AML-193 (cell line): ENCODE results near the gene RBFOX2.

Experiments used
- DNase-seq, 2 experiments: peaks; one replicate each; lab custom pipeline; 2025; lab: John Stamatoyannopoulos, UW

Gene RBFOX2

GRCh38 chr22:35899736-35900135 lies 128.9 kb downstream of the RBFOX2 start:
- DNase-seq = no peak

GRCh38 chr22:35896111-35896705 lies 132.4 kb downstream of the RBFOX2 start:
- DNase-seq = no peak

- no peak for DNase-seq
Observed at GRCh38 chr22:35894937-35895708, 133.5 kb downstream of the RBFOX2 start.

GRCh38 chr22:35894464-35894878 lies 134.2 kb downstream of the RBFOX2 start:
- DNase-seq = no peak

GRCh38 chr22:35893698-35894097 lies 134.9 kb downstream of the RBFOX2 start:
- DNase-seq = no peak

- no peak for DNase-seq
Observed at GRCh38 chr22:35892192-35892591, 136.4 kb downstream of the RBFOX2 start.

- no peak for DNase-seq
Observed at GRCh38 chr22:35891442-35891841, 137.2 kb downstream of the RBFOX2 start.

GRCh38 chr22:35889071-35889470 lies 139.6 kb downstream of the RBFOX2 start:
- no peak for DNase-seq

GRCh38 chr22:35888181-35888870 lies 140.3 kb downstream of the RBFOX2 start:
- no peak for DNase-seq

- no peak for DNase-seq
Observed at GRCh38 chr22:35887296-35887875, 141.2 kb downstream of the RBFOX2 start.

- DNase-seq = no peak
Observed at GRCh38 chr22:35886309-35886708, 142.3 kb downstream of the RBFOX2 start.

- no peak for DNase-seq
Observed at GRCh38 chr22:35884529-35884928, 144.1 kb downstream of the RBFOX2 start.

GRCh38 chr22:35883031-35883620 lies 145.5 kb downstream of the RBFOX2 start:
- no peak for DNase-seq

GRCh38 chr22:35882211-35883030 lies 146.2 kb downstream of the RBFOX2 start:
- DNase-seq = no peak

- no peak for DNase-seq
Observed at GRCh38 chr22:35879351-35879750, 149.3 kb downstream of the RBFOX2 start.

GRCh38 chr22:35873426-35873825 lies 155.2 kb downstream of the RBFOX2 start:
- no peak for DNase-seq

- no peak for DNase-seq
Observed at GRCh38 chr22:35872451-35872850, 156.2 kb downstream of the RBFOX2 start.

GRCh38 chr22:35870517-35871293 lies 157.9 kb downstream of the RBFOX2 start:
- no peak for DNase-seq

- DNase-seq = no peak
Observed at GRCh38 chr22:35868938-35869337, 159.7 kb downstream of the RBFOX2 start.

GRCh38 chr22:35866651-35867050 lies 162.0 kb downstream of the RBFOX2 start:
- no peak for DNase-seq
